Keratinocyte (primary cell): Measurements from ENCODE around the gene ARHGAP22. TPM values are rescaled to one million over a fixed set of nuclear protein-coding genes. Genes with fewer than 3 reads are reported as not detected.

Experiments used
- DNase-seq: peaks from one replicate; pipeline ENCODE4 v3.0.0-alpha.2; 2011; ENCODE audit warnings: low read depth, missing footprints, low spot score
- FAIRE-seq: peaks from 2 replicates; lab custom pipeline; 2011; peaks lifted over from hg19 to GRCh38; lab: Jason Lieb, UNC
- H2AFZ ChIP-seq: 2 replicates; pipeline ENCODE4 v1.6.0; 2012; ENCODE audit warnings: low read length, control low read depth, inconsistent platforms; ENCODE audit not compliant: control insufficient read depth
- H3K27ac ChIP-seq: 2 replicates; pipeline ENCODE4 v1.5.1; 2011; ENCODE audit warnings: low read length; ENCODE audit not compliant: control insufficient read depth, insufficient read depth
- H3K27me3 ChIP-seq: 3 replicates; pipeline ENCODE4 v1.6.0; 2011; ENCODE audit warnings: low read length; ENCODE audit not compliant: control insufficient read depth, insufficient read depth; ENCODE audit errors: extremely low read depth
- H3K36me3 ChIP-seq, 2 experiments: 2 replicates in 1 of 2; 3 replicates in 1 of 2; pipeline ENCODE4 v1.5.1; 2011; ENCODE audit warnings: low read length in 2 of 2, mild to moderate bottlenecking in 1 of 2; ENCODE audit not compliant: control insufficient read depth in 2 of 2, insufficient read depth in 2 of 2; ENCODE audit errors: extremely low read depth in 1 of 2
- H3K4me1 ChIP-seq: 3 replicates; pipeline ENCODE4 v1.5.1; 2011; ENCODE audit warnings: low read length; ENCODE audit not compliant: control insufficient read depth, insufficient read depth; ENCODE audit errors: extremely low read depth
- H3K4me2 ChIP-seq: 3 replicates; pipeline ENCODE4 v1.6.0; 2011; ENCODE audit warnings: low read depth, low read length; ENCODE audit not compliant: control insufficient read depth, insufficient read depth; ENCODE audit errors: extremely low read depth
- H3K4me3 ChIP-seq, 3 experiments: fragments of 200-600 bp in 1 of 3; sonication (generic) in 1 of 3; 2 replicates in 2 of 3; 3 replicates in 1 of 3; pipeline ENCODE4 v1.5.1; 2011 to 2016; ENCODE audit warnings: low read length in 3 of 3, mild to moderate bottlenecking in 3 of 3, control low read depth in 2 of 3, inconsistent platforms in 1 of 3, low read depth in 1 of 3, mixed read lengths in 1 of 3, mixed run types in 1 of 3, moderate library complexity in 1 of 3; ENCODE audit not compliant: control insufficient read depth in 2 of 3, insufficient read depth in 2 of 3; ENCODE audit errors: extremely low read depth in 1 of 3
- H3K79me2 ChIP-seq: 2 replicates; pipeline ENCODE4 v1.6.0; 2012; ENCODE audit warnings: low read length; ENCODE audit not compliant: control insufficient read depth, insufficient read depth
- H3K9ac ChIP-seq: 3 replicates; pipeline ENCODE4 v1.6.0; 2011; ENCODE audit warnings: low read length; ENCODE audit not compliant: control insufficient read depth, insufficient read depth; ENCODE audit errors: extremely low read depth
- H3K9me1 ChIP-seq: 3 replicates; pipeline ENCODE4 v1.6.0; 2011; ENCODE audit warnings: low read length; ENCODE audit not compliant: control insufficient read depth, insufficient read depth; ENCODE audit errors: extremely low read depth
- H3K9me3 ChIP-seq: 2 replicates; pipeline ENCODE4 v1.5.1; 2012; ENCODE audit warnings: low read depth, low read length; ENCODE audit not compliant: control insufficient read depth
- H4K20me1 ChIP-seq: 3 replicates; pipeline ENCODE4 v1.6.0; 2011; ENCODE audit warnings: low read length; ENCODE audit not compliant: control insufficient read depth, insufficient read depth; ENCODE audit errors: extremely low read depth
- CTCF ChIP-seq, 3 experiments: IDR thresholded peaks in 1 of 3; conservative IDR thresholded peaks in 1 of 3; optimal IDR thresholded peaks in 1 of 3; 2 replicates in 2 of 3; 3 replicates in 1 of 3; pipeline versions ENCODE3 to v1.5.1; 2011; ENCODE audit warnings: low read length in 3 of 3, mild to moderate bottlenecking in 3 of 3, moderate library complexity in 2 of 3, control low read depth in 1 of 3, inconsistent platforms in 1 of 3; ENCODE audit not compliant: insufficient read depth in 2 of 3; ENCODE audit errors: extremely low read depth in 1 of 3
- EZH2 ChIP-seq: IDR thresholded peaks from one replicate; pipeline ENCODE4 v1.6.1; 2012; ENCODE audit warnings: inconsistent platforms, mild to moderate bottlenecking, low read length, moderate library complexity
- dilution Hi-C: fragments of 300-500 bp; cut with MboI; formaldehyde crosslinking; loops from one replicate; pipeline ENCODE4 v1.7.0; 2020; ENCODE audit warnings: low sequenced_read_pairs; ENCODE audit not compliant: extremely low pct_ligation_motif_present
- polyA plus RNA-seq, 5 experiments: library from polyadenylated mRNA; depleted of rRNA in 3 of 5; stranded (reverse) in 3 of 5; stranded (forward) in 1 of 5; unstranded in 1 of 5; fragments of >200 nt; gene quantifications; 1 replicate in 1 of 5; 2 replicates in 3 of 5; 3 replicates in 1 of 5; pipeline versions ENCODE4 v1.2.1 to v1.2.3, GENCODE V29; 2011 to 2012; ENCODE audit warnings: missing spikeins in 2 of 5, low read depth in 1 of 5, low replicate concordance in 1 of 5

The ARHGAP22 gene
- polyA plus RNA-seq, 1 donor (not counting 4 experiments of a cell fraction or from before 2014, with no cell fraction given): 4.9 TPM

DNA sequence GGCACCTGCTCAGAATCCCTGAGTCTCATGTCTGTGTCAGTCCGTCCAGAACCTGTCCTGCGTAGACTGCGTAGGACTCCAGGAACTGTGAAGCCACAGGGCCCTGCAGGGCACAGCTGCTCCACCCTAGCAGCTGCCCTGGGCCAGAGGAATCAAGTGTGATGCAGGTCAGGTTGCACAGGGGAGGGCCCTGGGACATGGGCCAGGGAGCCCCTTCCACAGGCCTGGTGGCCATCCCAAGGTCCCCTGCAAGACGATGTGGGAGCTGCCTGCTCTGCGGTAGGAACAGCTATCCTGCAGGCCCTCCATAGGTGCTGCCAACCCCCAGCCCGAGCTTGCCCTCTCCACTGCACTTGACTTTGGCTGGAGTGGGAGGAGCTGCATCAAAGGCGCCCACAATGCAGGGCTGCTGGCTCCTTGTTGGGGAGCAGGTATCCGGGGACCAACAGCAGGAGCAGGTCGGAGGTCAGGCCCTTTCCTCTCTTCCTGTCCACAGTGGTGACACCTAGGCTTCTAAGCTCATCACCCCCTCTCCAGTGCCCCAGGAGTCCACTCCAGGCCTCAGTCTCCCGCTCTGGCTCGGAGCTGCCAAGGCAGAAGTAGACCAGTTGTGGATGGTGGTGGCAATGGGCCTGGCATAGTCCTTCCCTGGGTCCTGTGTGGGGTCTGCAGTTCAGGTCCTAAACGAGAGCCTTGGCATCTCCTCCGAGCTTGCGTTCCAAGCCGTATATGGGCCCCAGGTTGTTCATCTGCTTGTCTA lies 149.3 kb downstream of the ARHGAP22 start:
- no peak overlapping the region for H3K4me3 ChIP-seq
- no peak overlapping the region for H2AFZ ChIP-seq
- TF ChIP-seq CTCF (optimal IDR thresholded peaks at IDR 0.05 in 1 of 3, IDR thresholded peaks at IDR 0.05 in 1 of 3, conservative IDR thresholded peaks at IDR 0.05 in 1 of 3; ENCODE audit: extremely low read depth in 1 of 3, insufficient read depth in 2 of 3, low read length in 3 of 3) (no peak), EZH2 (no peak)
- peaks cover 3% of the 10 kb centered on the region for H4K20me1 ChIP-seq
- no peaks in the 10 kb centered on the region for H3K79me2 ChIP-seq
- H3K27ac ChIP-seq: no peak overlapping the region
- H3K4me2 ChIP-seq: no peak overlapping the region
- no peaks in the 10 kb centered on the region for H3K9me1 ChIP-seq
- dilution Hi-C loops: no loop called here
- peaks cover 0 to 3% of the 10 kb centered on the region in 2 experiments for H3K36me3 ChIP-seq
- H3K4me1 ChIP-seq: no peaks in the 10 kb centered on the region
- no peaks in the 10 kb centered on the region for H3K27me3 ChIP-seq
- H3K9ac ChIP-seq: no peak overlapping the region
- no peak for DNase-seq
- FAIRE-seq: no peak
- no peaks in the 10 kb centered on the region for H3K9me3 ChIP-seq

- Histone ChIP-seq H3K36me3 (peaks cover 0 to 3% of the 10 kb centered on the region in 2 experiments), H3K27me3 (no peaks in the 10 kb centered on the region), H3K9me3 (no peaks in the 10 kb centered on the region), H3K9ac (no peak overlapping the region), H2AFZ (no peak overlapping the region), H3K9me1 (no peaks in the 10 kb centered on the region), H3K4me3 (no peak overlapping the region), H4K20me1 (peaks cover 3% of the 10 kb centered on the region), H3K4me2 (no peak overlapping the region), H3K79me2 (no peaks in the 10 kb centered on the region), H3K27ac (no peak overlapping the region), H3K4me1 (no peaks in the 10 kb centered on the region)
- dilution Hi-C loops: no loop called here
- no peak for DNase-seq
- FAIRE-seq: no peak
- no peak for TF ChIP-seq EZH2
- TF ChIP-seq CTCF (optimal IDR thresholded peaks at IDR 0.05 in 1 of 3, IDR thresholded peaks at IDR 0.05 in 1 of 3, conservative IDR thresholded peaks at IDR 0.05 in 1 of 3; ENCODE audit: extremely low read depth in 1 of 3, insufficient read depth in 2 of 3, low read length in 3 of 3): no peak
Observed at GRCh38 chr10:48455055-48455391, 149.8 kb downstream of the ARHGAP22 start.
